K562 (cell line): ENCODE results near the gene FGD6. TPM values are rescaled to one million over a fixed set of nuclear protein-coding genes. Genes with fewer than 3 reads are reported as not detected.

ENCODE experiments used
- ATAC-seq: fragments of 200-7000 bp; cut with Tn5 transposase; 3 replicates; pipeline ENCODE4 v1.9.1; 2020; ENCODE audit warnings: moderate library complexity
- BruUV-seq: library from RNA; stranded (reverse); fragments of 400-500 nt; replicated peaks from 2 replicates; lab custom pipeline; 2021; lab: Mats Ljungman, UMichigan
- CTCF ChIA-PET: fragments of 300-600 bp; formaldehyde crosslinking; extraction: SDS; loops from one replicate; lab custom pipeline; 2021; ENCODE audit warnings: low intra/inter-chr PET ratio; lab: Yijun Ruan, JAX
- POLR2A ChIA-PET: fragments of 300-600, 350-650 bp; sonication (Branson Sonifier 250); formaldehyde crosslinking; extraction: SDS; loops from one replicate; lab custom pipeline; 2021; ENCODE audit warnings: antibody characterized with exemption, inconsistent platforms; lab: Yijun Ruan, JAX
- DNase-seq, 4 experiments: peaks; one replicate each; pipeline versions ENCODE4 v3.0.0 to v3.0.0-alpha.2; 2011 to 2018; ENCODE audit warnings: low spot score in 3 of 4, mixed read lengths in 3 of 4; ENCODE audit errors: extremely low read depth in 1 of 4
- FAIRE-seq: peaks from 2 replicates; lab custom pipeline; 2011; peaks lifted over from hg19 to GRCh38; lab: Jason Lieb, UNC
- H2AFZ ChIP-seq: 2 replicates; pipeline ENCODE4 v1.6.0; 2011; ENCODE audit warnings: low read depth, low read length, control low read depth, inconsistent platforms
- H3K27ac ChIP-seq: fragments of 200-600 bp; 3 replicates; pipeline ENCODE4 v1.8.0; 2011; ENCODE audit warnings: low read depth, mild to moderate bottlenecking, control low read depth, inconsistent platforms, low read length, moderate library complexity, mixed read lengths; ENCODE audit errors: extremely low read depth
- H3K27me3 ChIP-seq, 2 experiments: fragments of 300-600 bp in 1 of 2; 2 replicates in 1 of 2; 3 replicates in 1 of 2; pipeline versions ENCODE4 v1.6.0 to v1.8.0; 2011; ENCODE audit warnings: inconsistent platforms in 2 of 2, low read length in 2 of 2, mild to moderate bottlenecking in 1 of 2, mixed read lengths in 1 of 2, moderate library complexity in 1 of 2; ENCODE audit not compliant: control insufficient read depth in 2 of 2, insufficient read depth in 2 of 2
- H3K36me3 ChIP-seq: fragments of 300-600 bp; 3 replicates; pipeline ENCODE4 v1.8.0; 2011; ENCODE audit warnings: mild to moderate bottlenecking, low read length, inconsistent platforms; ENCODE audit not compliant: control insufficient read depth, insufficient read depth
- H3K4me1 ChIP-seq, 2 experiments: fragments of 200-600 bp in 1 of 2; replicated peaks in 1 of 2; 2 replicates in 1 of 2; 3 replicates in 1 of 2; pipeline versions ENCODE4 v1.5.1 to v1.8.0; 2011; ENCODE audit warnings: inconsistent platforms in 2 of 2, low read length in 2 of 2, mild to moderate bottlenecking in 1 of 2, mixed read lengths in 1 of 2, moderate library complexity in 1 of 2; ENCODE audit not compliant: control insufficient read depth in 2 of 2, insufficient read depth in 2 of 2
- H3K4me2 ChIP-seq: 2 replicates; pipeline ENCODE4 v1.6.1; 2011; ENCODE audit warnings: low read length, control low read depth, inconsistent platforms, mixed read lengths; ENCODE audit not compliant: insufficient read depth
- H3K4me3 ChIP-seq: fragments of 200-600 bp; sonication (generic), shearing (Covaris generic); 2 replicates; pipeline ENCODE4 v1.5.1; 2016; ENCODE audit warnings: control low read depth, inconsistent platforms
- H3K79me2 ChIP-seq: fragments of 200-600 bp; 3 replicates; pipeline ENCODE4 v1.8.0; 2011; ENCODE audit warnings: low read length, inconsistent platforms; ENCODE audit not compliant: control insufficient read depth, insufficient read depth
- H3K9ac ChIP-seq, 2 experiments: 2 replicates each; pipeline versions ENCODE4 v1.6.0 to v1.6.1; 2011; ENCODE audit warnings: low read depth in 2 of 2, low read length in 2 of 2, control low read depth in 1 of 2, inconsistent platforms in 1 of 2, mild to moderate bottlenecking in 1 of 2, mixed read lengths in 1 of 2; ENCODE audit not compliant: insufficient read depth in 1 of 2
- H3K9me1 ChIP-seq: one replicate; pipeline ENCODE4 v1.6.0; 2011; ENCODE audit warnings: inconsistent platforms, mild to moderate bottlenecking, low read length, moderate library complexity; ENCODE audit not compliant: control insufficient read depth, insufficient read depth
- H3K9me3 ChIP-seq: replicated peaks from 2 replicates; pipeline ENCODE4 v1.5.1; 2011; ENCODE audit warnings: low read depth, low read length, inconsistent platforms; ENCODE audit not compliant: control insufficient read depth, insufficient read depth
- H4K20me1 ChIP-seq: replicated peaks from 2 replicates; pipeline ENCODE4 v1.6.1; 2011; ENCODE audit warnings: low read length, inconsistent platforms, mixed read lengths; ENCODE audit not compliant: control insufficient read depth, insufficient read depth
- BCOR ChIP-seq: fragments of 450-650 bp; IDR thresholded peaks from 2 replicates; pipeline ENCODE4 v1.6.1; 2016
- JUND ChIP-seq, 2 experiments: IDR thresholded peaks; 2 replicates in 1 of 2; 3 replicates in 1 of 2; pipeline ENCODE4 v1.6.1; 2011; ENCODE audit warnings: borderline replicate concordance in 2 of 2, low read depth in 2 of 2, low read length in 2 of 2, improper control_type of control experiment in 1 of 2, missing biosample characterization in 1 of 2, missing genetic modification characterization in 1 of 2, missing genetic modification reagents in 1 of 2
- ZKSCAN1 ChIP-seq: fragments of 150-350 bp; IDR thresholded peaks from 2 replicates; pipeline ENCODE4 v1.6.1; 2016; ENCODE audit warnings: low read depth, low read length
- ZNF609 ChIP-seq: sonication (generic); formaldehyde crosslinking; IDR thresholded peaks from 2 replicates; pipeline ENCODE4 v1.8.1; 2023; ENCODE audit warnings: missing genetic modification reagents, mild to moderate bottlenecking, borderline replicate concordance
- WGBS: fragments of 100-300 bp; shearing (Covaris generic); methylation state at CpG from one replicate; pipeline ENCODE4 v1.1.6; 2016; ENCODE audit warnings: low coverage, mixed read lengths; ENCODE audit not compliant: insufficient coverage; ENCODE audit errors: missing lambda C conversion rate; 5-methylcytosine and 5-hydroxymethylcytosine counted together
- in situ Hi-C: fragments of 300-500 bp; cut with MboI; formaldehyde crosslinking; loops from 4 replicates; pipeline ENCODE4 v1.15.0; 2018; ENCODE audit warnings: inconsistent platforms, mixed read lengths
- intact Hi-C: fragments of 100-400 bp; cut with micrococcal nuclease; formaldehyde crosslinking; loops from 2 replicates; pipeline ENCODE4 v1.14.2; 2022
- polyA plus RNA-seq, 8 experiments: library from polyadenylated mRNA; depleted of rRNA in 4 of 8; stranded (reverse) in 5 of 8; unstranded in 3 of 8; fragments of >200 nt; fragmentation: Nextera tagmentation in 2 of 8; fragmentation: Illumina TruSeq in 1 of 8; extraction: Ambion mirVana in 2 of 8; extraction: Trizol in 1 of 8; gene quantifications; 2 replicates each; pipeline versions ENCODE4 v1.2.1 to v1.2.3, GENCODE V29; 2011 to 2014; ENCODE audit warnings: inconsistent platforms in 1 of 8, missing spikeins in 1 of 8
- total RNA-seq, 7 experiments: library from RNA; depleted of rRNA in 6 of 7; stranded (reverse); fragments of >200 nt in 6 of 7; fragmentation: Illumina TruSeq in 2 of 7; extraction: Trizol in 2 of 7; gene quantifications; 2 replicates each; pipeline versions ENCODE4 v1.2.1 to v1.2.3, GENCODE V29; 2011 to 2021; ENCODE audit warnings: low replicate concordance in 1 of 7

FGD6 gene
- total and polyA plus RNA-seq, 9 of the 15 experiments (the other 6 are each of a cell fraction or from before 2014, with no cell fraction given) = 1.5 to 11.1 (median 5.8) TPM

DNA sequence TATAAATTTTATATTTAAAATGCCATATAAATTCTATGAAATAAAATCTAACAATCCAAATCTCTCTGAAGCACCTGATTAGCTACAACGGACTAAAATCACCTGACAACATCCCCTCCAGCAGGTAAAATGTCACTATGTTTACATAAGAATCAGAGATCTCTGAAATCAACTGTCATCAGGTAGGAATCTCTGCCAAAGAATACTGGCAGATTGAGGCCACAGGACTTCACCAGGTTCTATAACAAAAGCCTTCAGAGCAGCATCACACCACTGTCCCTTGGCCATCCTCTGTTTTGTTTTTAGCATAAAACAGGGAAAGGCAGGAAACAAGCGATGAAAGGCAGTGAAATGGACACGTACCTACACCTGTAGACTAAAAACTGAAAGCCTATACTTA, 22.1 kb downstream of the FGD6 start:
- POLR2A ChIA-PET = no interaction called here

More for the DNA sequence above, 22.1 kb downstream of the FGD6 start:
- CTCF ChIA-PET = no interaction called here
- Histone ChIP-seq H3K4me1 (peaks cover under 1 to 3% of the 10 kb centered on the region in 2 experiments; a peak in 2 of 5 replicates), H3K27me3 (no peaks in the 10 kb centered on the region), H3K4me2 (no peak overlapping the region), H3K79me2 (peaks cover 8% of the 10 kb centered on the region; the same call in 2 of the 3 replicates), H2AFZ (no peak overlapping the region), H3K9me1 (no peaks in the 10 kb centered on the region), H3K36me3 (no peaks in the 10 kb centered on the region; the same call in 2 of the 3 replicates), H3K4me3 (no peak overlapping the region), H4K20me1 (no peaks in the 10 kb centered on the region), H3K9ac (no peak overlapping the region), H3K9me3 (no peaks in the 10 kb centered on the region), H3K27ac (no peak overlapping the region)
- FAIRE-seq (no peak), ATAC-seq (no peak), DNase-seq (no peak)
- in situ Hi-C loops (no loop called here), intact Hi-C loops (no loop called here)
- 83% methylated on average over 3 of the region's 3 CpGs for WGBS
- BruUV-seq = no TSS peak
- TF ChIP-seq ZKSCAN1 = no peak
- TF ChIP-seq BCOR = no peak
- no peak for TF ChIP-seq JUND (IDR thresholded peaks at IDR 0.05; ENCODE audit: borderline replicate concordance, low read depth, low read length)
- no peak for TF ChIP-seq JUND (tag; IDR thresholded peaks at IDR 0.05; ENCODE audit: borderline replicate concordance, low read depth, low read length)
- no peak for TF ChIP-seq ZNF609 (CRISPR knock-in tag)
